Endothelial cell of umbilical vein (primary cell): Measurements from ENCODE around the gene UBE4B.

Source experiments
- FOS ChIP-seq: IDR thresholded peaks from 2 replicates; pipeline ENCODE4 v1.6.1; 2011; ENCODE audit warnings: mild to moderate bottlenecking, low read length, moderate library complexity, borderline replicate concordance; ENCODE audit not compliant: insufficient read depth
- TF ChIP-seq, protein P1 (sequence below), 2 donors: IDR thresholded peaks; 1 replicate in 1 of 2; 2 replicates in 1 of 2; pipeline ENCODE4 v1.5.1; 2011; ENCODE audit warnings: low read length in 2 of 2, mild to moderate bottlenecking in 2 of 2, moderate library complexity in 2 of 2, control low read depth in 1 of 2, inconsistent platforms in 1 of 2, low read depth in 1 of 2; ENCODE audit not compliant: insufficient read depth in 1 of 2; ENCODE audit errors: extremely low read depth in 1 of 2

DNA sequence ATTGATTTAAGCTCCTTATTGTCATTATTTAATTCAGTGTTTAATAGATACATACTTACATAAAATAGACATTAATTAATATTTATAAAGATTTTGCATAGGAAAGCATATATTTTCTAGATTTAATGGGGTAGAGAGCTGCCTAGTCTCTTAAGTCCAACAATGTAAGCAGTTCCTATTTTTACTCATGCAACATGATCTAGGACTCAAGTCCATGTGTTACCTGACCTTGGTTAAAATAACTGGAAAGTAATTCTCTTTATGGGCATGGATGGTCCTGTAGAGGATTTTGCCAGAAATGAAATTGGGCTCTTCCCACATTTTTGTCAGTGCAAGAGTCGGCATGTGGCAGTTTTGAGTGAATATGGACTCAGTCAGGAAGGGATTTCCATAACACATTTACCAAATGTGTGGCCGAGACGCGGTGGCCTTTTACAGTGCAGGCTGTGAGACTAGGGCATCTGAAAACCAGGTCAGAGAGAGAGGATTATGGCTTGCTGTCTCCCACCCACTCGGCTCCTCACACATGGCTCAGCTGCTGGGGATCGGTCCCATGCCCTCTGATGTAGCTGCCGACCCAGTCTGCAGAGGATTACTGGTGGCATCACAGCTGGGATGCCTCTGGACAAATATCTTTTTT lies 171.4 kb downstream of the UBE4B start:
- TF ChIP-seq, protein P1, sequence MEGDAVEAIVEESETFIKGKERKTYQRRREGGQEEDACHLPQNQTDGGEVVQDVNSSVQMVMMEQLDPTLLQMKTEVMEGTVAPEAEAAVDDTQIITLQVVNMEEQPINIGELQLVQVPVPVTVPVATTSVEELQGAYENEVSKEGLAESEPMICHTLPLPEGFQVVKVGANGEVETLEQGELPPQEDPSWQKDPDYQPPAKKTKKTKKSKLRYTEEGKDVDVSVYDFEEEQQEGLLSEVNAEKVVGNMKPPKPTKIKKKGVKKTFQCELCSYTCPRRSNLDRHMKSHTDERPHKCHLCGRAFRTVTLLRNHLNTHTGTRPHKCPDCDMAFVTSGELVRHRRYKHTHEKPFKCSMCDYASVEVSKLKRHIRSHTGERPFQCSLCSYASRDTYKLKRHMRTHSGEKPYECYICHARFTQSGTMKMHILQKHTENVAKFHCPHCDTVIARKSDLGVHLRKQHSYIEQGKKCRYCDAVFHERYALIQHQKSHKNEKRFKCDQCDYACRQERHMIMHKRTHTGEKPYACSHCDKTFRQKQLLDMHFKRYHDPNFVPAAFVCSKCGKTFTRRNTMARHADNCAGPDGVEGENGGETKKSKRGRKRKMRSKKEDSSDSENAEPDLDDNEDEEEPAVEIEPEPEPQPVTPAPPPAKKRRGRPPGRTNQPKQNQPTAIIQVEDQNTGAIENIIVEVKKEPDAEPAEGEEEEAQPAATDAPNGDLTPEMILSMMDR (IDR thresholded peaks at IDR 0.05; ENCODE audit: extremely low read depth in 1 of 2, insufficient read depth in 1 of 2, low read depth in 1 of 2, low read length in 2 of 2), result no peak
- TF ChIP-seq FOS, result no peak
